Esophagus muscularis mucosa (tissue), 4 donors: ENCODE measurements around the gene SLC28A1. TPM values are rescaled to one million over a fixed set of nuclear protein-coding genes. Genes with fewer than 3 reads are reported as not detected.

ENCODE experiments used
- DNase-seq: peaks from one replicate; pipeline ENCODE4 v3.0.0-alpha.2; 2017; ENCODE audit errors: extremely low spot score
- H3K27ac ChIP-seq, 4 donors: fragments of 200-600 bp; sonication (generic); replicated peaks in 1 of 4; 1 replicate in 3 of 4; 2 replicates in 1 of 4; pipeline ENCODE4 v1.5.1; 2016 to 2019; ENCODE audit warnings: mild to moderate bottlenecking in 1 of 4
- H3K27me3 ChIP-seq, 4 donors: fragments of 200-600 bp; sonication (generic); one replicate each; pipeline versions ENCODE4 v1.5.1 to v1.6.0; 2016 to 2019
- H3K36me3 ChIP-seq, 4 donors: fragments of 200-600 bp; sonication (generic); one replicate each; pipeline ENCODE4 v1.5.1; 2016 to 2019
- H3K4me1 ChIP-seq, 4 donors: fragments of 200-600 bp; sonication (generic); one replicate each; pipeline ENCODE4 v1.5.1; 2016 to 2019
- H3K4me3 ChIP-seq, 4 donors: fragments of 200-600 bp; sonication (generic); 1 replicate in 2 of 4; 2 replicates in 2 of 4; pipeline ENCODE4 v1.5.1; 2016 to 2019; ENCODE audit warnings: mild to moderate bottlenecking in 4 of 4, moderate library complexity in 1 of 4
- H3K9me3 ChIP-seq, 4 donors: fragments of 200-600 bp; sonication (generic); 1 replicate in 3 of 4; 2 replicates in 1 of 4; pipeline ENCODE4 v1.5.1; 2016 to 2019
- CTCF ChIP-seq, 3 experiments: fragments of 200-600 bp in 2 of 3; fragments of 450-650 bp in 1 of 3; sonication (generic) in 2 of 3; IDR thresholded peaks; one replicate each; pipeline ENCODE4 v1.5.1; 2017 to 2019; ENCODE audit warnings: antibody characterized with exemption in 3 of 3, mild to moderate bottlenecking in 2 of 3, moderate library complexity in 1 of 3
- EP300 ChIP-seq: sonication (generic); formaldehyde crosslinking; IDR thresholded peaks from one replicate; pipeline ENCODE4 v1.6.1; 2017; ENCODE audit warnings: antibody characterized with exemption
- POLR2A ChIP-seq: fragments of 450-650 bp; IDR thresholded peaks from one replicate; pipeline ENCODE4 v1.6.1; 2017; ENCODE audit warnings: antibody characterized with exemption, moderate library complexity, mild to moderate bottlenecking, low read depth
- POLR2AphosphoS5 ChIP-seq, 2 donors: sonication (generic); formaldehyde crosslinking; IDR thresholded peaks; one replicate each; pipeline ENCODE4 v1.6.1; 2017; ENCODE audit warnings: antibody characterized with exemption in 2 of 2
- WGBS: methylation state at CpG from one replicate; pipeline ENCODE4 v1.1.5; 2018; 5-methylcytosine and 5-hydroxymethylcytosine counted together
- intact Hi-C: fragments of 100-400 bp; cut with DNase I; formaldehyde crosslinking; loops from one replicate; pipeline ENCODE4 v1.15.1; 2023
- total RNA-seq, 4 donors: library from RNA; depleted of rRNA; stranded (reverse); fragments of >200 nt; gene quantifications; one replicate each; pipeline versions ENCODE4 v1.1.0 to v1.2.1, GENCODE V29; 2016

Gene SLC28A1
- total RNA-seq, 4 donors from 2014 or later = 0.23 TPM; not detected in 3

GRCh38 chr15:84889313-84889990, 5.0 kb downstream of the SLC28A1 start:
- Histone ChIP-seq H3K36me3 (no peaks in the 10 kb centered on the region), H3K27me3 (peaks cover 0 to 31% (median 0%) of the 10 kb centered on the region in 4 donors), H3K4me1 (no peaks in the 10 kb centered on the region), H3K9me3 (no peaks in the 10 kb centered on the region), H3K27ac (no peak overlapping the region), H3K4me3 (no peak overlapping the region)
- DNase-seq = no peak
- intact Hi-C loops = no loop called here
- WGBS = 74% methylated on average over 8 of the region's 8 CpGs
- TF ChIP-seq POLR2AphosphoS5 (IDR thresholded peaks at IDR 0.05) = no peak
- TF ChIP-seq EP300 = no peak
- TF ChIP-seq POLR2A = no peak

GRCh38 chr15:84889991-84890669, 5.7 kb downstream of the SLC28A1 start:
- Histone ChIP-seq H3K36me3 (no peaks in the 10 kb centered on the region), H3K27me3 (peaks cover 0 to 30% (median 0%) of the 10 kb centered on the region in 4 donors), H3K27ac (no peak overlapping the region), H3K4me3 (no peak overlapping the region), H3K9me3 (no peaks in the 10 kb centered on the region), H3K4me1 (no peaks in the 10 kb centered on the region)
- no peak for DNase-seq
- no peak for TF ChIP-seq CTCF (IDR thresholded peaks at IDR 0.05)
- intact Hi-C loops = no loop called here
- 88% methylated on average over 6 of the region's 6 CpGs for WGBS

- DNase-seq = no peak
- Histone ChIP-seq H3K36me3 (no peaks in the 10 kb centered on the region), H3K4me3 (no peak overlapping the region), H3K4me1 (no peaks in the 10 kb centered on the region), H3K9me3 (no peaks in the 10 kb centered on the region), H3K27me3 (peaks cover 0 to 31% (median 0%) of the 10 kb centered on the region in 4 donors), H3K27ac (no peak overlapping the region)
- intact Hi-C loops = no loop called here
- 98% methylated on average over 5 of the region's 5 CpGs for WGBS
- TF ChIP-seq CTCF (IDR thresholded peaks at IDR 0.05) (no peak), POLR2AphosphoS5 (IDR thresholded peaks at IDR 0.05) (no peak), POLR2A (no peak), EP300 (no peak)
Observed at GRCh38 chr15:84890670-84891162, 6.3 kb downstream of the SLC28A1 start.

GRCh38 chr15:84891339-84891738, 6.9 kb downstream of the SLC28A1 start:
- H3K4me3 ChIP-seq = no peak overlapping the region
- H3K27me3 ChIP-seq = peaks cover 0 to 31% (median 0%) of the 10 kb centered on the region in 4 donors
- TF ChIP-seq CTCF (IDR thresholded peaks at IDR 0.05) (no peak), POLR2A (no peak), EP300 (no peak), POLR2AphosphoS5 (IDR thresholded peaks at IDR 0.05) (no peak)
- intact Hi-C loops = no loop called here
- DNase-seq = no peak
- WGBS = 89% methylated on average over 6 of the region's 6 CpGs
- no peaks in the 10 kb centered on the region for H3K36me3 ChIP-seq
- no peaks in the 10 kb centered on the region for H3K9me3 ChIP-seq
- no peaks in the 10 kb centered on the region for H3K4me1 ChIP-seq
- H3K27ac ChIP-seq = no peak overlapping the region

GRCh38 chr15:84892786-84893307, 8.4 kb downstream of the SLC28A1 start:
- Histone ChIP-seq H3K27me3 (peaks cover 0 to 23% (median 0%) of the 10 kb centered on the region in 4 donors), H3K4me1 (no peaks in the 10 kb centered on the region), H3K4me3 (no peak overlapping the region), H3K9me3 (no peaks in the 10 kb centered on the region), H3K27ac (no peak overlapping the region), H3K36me3 (no peaks in the 10 kb centered on the region)
- TF ChIP-seq POLR2A (no peak), EP300 (no peak), POLR2AphosphoS5 (IDR thresholded peaks at IDR 0.05) (no peak), CTCF (IDR thresholded peaks at IDR 0.05) (no peak)
- WGBS = 96% methylated on average over 10 of the region's 10 CpGs
- no peak for DNase-seq
- intact Hi-C loops = no loop called here
